ENCODE data around the gene SKI.

GRCh38 chr1:2342384-2343022 is 114.4 kb downstream of the SKI start:
- TF ChIP-seq CTCF (IDR thresholded peaks at IDR 0.05) (no peak), EZH2 (IDR thresholded peaks at IDR 0.05; ENCODE audit: borderline replicate concordance, insufficient read depth, low read depth, low read length, poor library complexity, severe bottlenecking) (no peak)

Data from B cell (primary cell).